Large intestine (tissue), 3 donors: ENCODE data around the gene BROX. TPM values are rescaled to one million over a fixed set of nuclear protein-coding genes. Genes with fewer than 3 reads are reported as not detected.
"Not testable (repeated sequence)": the region's sequence is repeated elsewhere in the genome, so short reads cannot be mapped to it uniquely, and the experiment has no call there.

ENCODE experiments used
- DNase-seq, 2 donors: peaks; one replicate each; pipeline versions ENCODE4 v3.0.0 to v3.0.0-alpha.2; 2013
- H3K27ac ChIP-seq: one replicate; pipeline ENCODE4 v1.5.1; 2013; ENCODE audit warnings: low read length
- H3K27me3 ChIP-seq: 2 replicates; pipeline ENCODE4 v1.6.1; 2013; ENCODE audit warnings: low read length; ENCODE audit not compliant: control insufficient read depth, insufficient read depth
- H3K36me3 ChIP-seq: 2 replicates; pipeline ENCODE4 v1.6.1; 2013; ENCODE audit warnings: low read length; ENCODE audit not compliant: control insufficient read depth, insufficient read depth
- H3K4me1 ChIP-seq: one replicate; pipeline ENCODE4 v1.6.1; 2013; ENCODE audit warnings: low read length; ENCODE audit not compliant: control insufficient read depth, insufficient read depth
- H3K4me3 ChIP-seq: one replicate; pipeline ENCODE4 v1.5.1; 2013; ENCODE audit warnings: low read length
- H3K9me3 ChIP-seq: one replicate; pipeline ENCODE4 v1.6.1; 2013; ENCODE audit warnings: mild to moderate bottlenecking, low read depth, low read length, moderate library complexity; ENCODE audit not compliant: control insufficient read depth
- WGBS: methylation state at CpG from one replicate; pipeline ENCODE4 v1.1.5; 2013; ENCODE audit warnings: low lambda C conversion rate; ENCODE audit not compliant: insufficient coverage; 5-methylcytosine and 5-hydroxymethylcytosine counted together
- polyA plus RNA-seq: library from polyadenylated mRNA; unstranded; fragments of 120-200 nt; gene quantifications from one replicate; pipeline ENCODE4 v1.2.1, GENCODE V29; 2013

BROX gene
- polyA plus RNA-seq, 1 donor = 37.0 TPM

- Histone ChIP-seq H3K4me3 (no peak overlapping the region), H3K9me3 (no peaks in the 10 kb centered on the region), H3K36me3 (no peaks in the 10 kb centered on the region), H3K4me1 (no peaks in the 10 kb centered on the region), H3K27ac (no peak overlapping the region), H3K27me3 (no peaks in the 10 kb centered on the region)
- no peak for DNase-seq
- WGBS = 86% methylated on average over 1 of the region's 1 CpG
Measured at GRCh38 chr1:222750651-222751050, 38.3 kb downstream of the BROX start.

GRCh38 chr1:222751255-222751654 lies 38.9 kb downstream of the BROX start:
- Histone ChIP-seq H3K36me3 (no peaks in the 10 kb centered on the region), H3K27ac (no peak overlapping the region), H3K4me1 (no peaks in the 10 kb centered on the region), H3K9me3 (no peaks in the 10 kb centered on the region), H3K27me3 (no peaks in the 10 kb centered on the region), H3K4me3 (no peak overlapping the region)
- no peak for DNase-seq
- WGBS = no CpG with 5 or more reads among the region's 3 CpGs

GRCh38 chr1:222754366-222755139 lies 42.2 kb downstream of the BROX start:
- WGBS = 100% methylated on average over 1 of the region's 10 CpGs
- DNase-seq = peak in 1 of 2 donors; percentile 14

GRCh38 chr1:222757646-222758268 lies 45.4 kb downstream of the BROX start:
- Histone ChIP-seq H3K27ac (no peak overlapping the region), H3K4me1 (no peaks in the 10 kb centered on the region), H3K27me3 (no peaks in the 10 kb centered on the region), H3K36me3 (no peaks in the 10 kb centered on the region), H3K4me3 (no peak overlapping the region), H3K9me3 (no peaks in the 10 kb centered on the region)
- 73% methylated on average over 3 of the region's 10 CpGs for WGBS
- DNase-seq = peak; percentile 5 to 24

More at GRCh38 chr1:222754366-222755139, 42.2 kb downstream of the BROX start:
- Histone ChIP-seq H3K9me3 (no peaks in the 10 kb centered on the region), H3K27ac (no peak overlapping the region), H3K4me1 (no peaks in the 10 kb centered on the region), H3K4me3 (no peak overlapping the region), H3K27me3 (no peaks in the 10 kb centered on the region), H3K36me3 (no peaks in the 10 kb centered on the region)

GRCh38 chr1:222759451-222760035 lies 47.2 kb downstream of the BROX start:
- no peak for DNase-seq
- H3K27me3 ChIP-seq = no peaks in the 10 kb centered on the region

GRCh38 chr1:222761083-222761482 lies 48.7 kb downstream of the BROX start:
- no CpG with 5 or more reads among the region's 1 CpG for WGBS
- no peak overlapping the region for H3K27ac ChIP-seq

More at GRCh38 chr1:222759451-222760035, 47.2 kb downstream of the BROX start:
- no peaks in the 10 kb centered on the region for H3K9me3 ChIP-seq
- H3K4me3 ChIP-seq = no peak overlapping the region
- WGBS = no CpG with 5 or more reads among the region's 5 CpGs
- no peaks in the 10 kb centered on the region for H3K4me1 ChIP-seq
- no peak overlapping the region for H3K27ac ChIP-seq
- no peaks in the 10 kb centered on the region for H3K36me3 ChIP-seq

GRCh38 chr1:222762178-222762577 lies 49.8 kb downstream of the BROX start:
- not testable (repeated sequence) for DNase-seq, H3K4me3 ChIP-seq, H3K27ac ChIP-seq, H3K9me3 ChIP-seq, H3K36me3 ChIP-seq, H3K4me1 ChIP-seq, H3K27me3 ChIP-seq
- WGBS = no CpG with 5 or more reads among the region's 4 CpGs

More at GRCh38 chr1:222761083-222761482, 48.7 kb downstream of the BROX start:
- no peaks in the 10 kb centered on the region for H3K4me1 ChIP-seq
- DNase-seq = no peak
- H3K9me3 ChIP-seq = no peaks in the 10 kb centered on the region
- H3K4me3 ChIP-seq = no peak overlapping the region
- H3K36me3 ChIP-seq = no peaks in the 10 kb centered on the region
- no peaks in the 10 kb centered on the region for H3K27me3 ChIP-seq

GRCh38 chr1:222767152-222767571 lies 54.8 kb downstream of the BROX start:
- no peaks in the 10 kb centered on the region for H3K27me3 ChIP-seq
- DNase-seq = no peak
- no peak overlapping the region for H3K4me3 ChIP-seq
- H3K4me1 ChIP-seq = no peaks in the 10 kb centered on the region
- no peaks in the 10 kb centered on the region for H3K36me3 ChIP-seq
- WGBS = no CpG with 5 or more reads among the region's 5 CpGs
- H3K9me3 ChIP-seq = peaks cover 6% of the 10 kb centered on the region
- H3K27ac ChIP-seq = no peak overlapping the region

GRCh38 chr1:222768592-222768991 lies 56.2 kb downstream of the BROX start:
- H3K36me3 ChIP-seq = no peaks in the 10 kb centered on the region
- no peak for DNase-seq
- no peak overlapping the region for H3K27ac ChIP-seq
- H3K4me1 ChIP-seq = no peaks in the 10 kb centered on the region
- no peak overlapping the region for H3K4me3 ChIP-seq
- no peaks in the 10 kb centered on the region for H3K27me3 ChIP-seq
- H3K9me3 ChIP-seq = peaks cover 6% of the 10 kb centered on the region

GRCh38 chr1:222769181-222769580 lies 56.8 kb downstream of the BROX start:
- H3K4me3 ChIP-seq = no peak overlapping the region
- peaks cover 6% of the 10 kb centered on the region for H3K9me3 ChIP-seq
- no peak overlapping the region for H3K27ac ChIP-seq
- DNase-seq = no peak
- H3K27me3 ChIP-seq = no peaks in the 10 kb centered on the region
- H3K36me3 ChIP-seq = no peaks in the 10 kb centered on the region
- no peaks in the 10 kb centered on the region for H3K4me1 ChIP-seq
- WGBS = no CpG with 5 or more reads among the region's 1 CpG
